ENCODE data around the gene ASCL1. TPM values are rescaled to one million over a fixed set of nuclear protein-coding genes. Genes with fewer than 3 reads are reported as not detected.

ASCL1 gene
- total and polyA plus RNA-seq, 2 donors (not counting 1 experiment from before 2014, with no cell fraction given): not detected

- no peak overlapping the region for H2AFZ ChIP-seq (ENCODE audit: low read length)
- H3K36me3 ChIP-seq (ENCODE audit: control insufficient read depth, insufficient read depth, low read length): no peaks in the 10 kb centered on the region
- no peak overlapping the region for H3K9ac ChIP-seq (ENCODE audit: insufficient read depth, low read length)
- no peaks in the 10 kb centered on the region for H4K20me1 ChIP-seq (ENCODE audit: control insufficient read depth, extremely low read depth, insufficient read depth, low read length)
- H3K27ac ChIP-seq (ENCODE audit: insufficient read depth, low read length): no peak overlapping the region
- no peak overlapping the region for H3K4me2 ChIP-seq (ENCODE audit: extremely low read depth, insufficient read depth, low read length)
- no peak for DNase-seq (ENCODE audit: low read depth in 2 of 2)
- no peaks in the 10 kb centered on the region for H3K27me3 ChIP-seq (ENCODE audit: control insufficient read depth, insufficient read depth, low read length)
- no peak for TF ChIP-seq EZH2 (IDR thresholded peaks at IDR 0.05; ENCODE audit: low read length, missing control alignments)
- no peak for TF ChIP-seq CTCF (conservative IDR thresholded peaks at IDR 0.05 in 1 of 2, IDR thresholded peaks at IDR 0.05 in 1 of 2; ENCODE audit: low read depth in 1 of 2, low read length in 2 of 2)
- no peak overlapping the region for H3K4me3 ChIP-seq (replicated peaks in 1 of 4; ENCODE audit: control extremely low read depth in 1 of 4, insufficient read depth in 1 of 4, low read depth in 3 of 4, low read length in 4 of 4)
- H3K79me2 ChIP-seq (ENCODE audit: control insufficient read depth, insufficient read depth, low read length): no peaks in the 10 kb centered on the region
- H3K4me1 ChIP-seq (ENCODE audit: control insufficient read depth, extremely low read depth, insufficient read depth, low read length): no peaks in the 10 kb centered on the region
- no peaks in the 10 kb centered on the region for H3K9me3 ChIP-seq (ENCODE audit: control insufficient read depth, insufficient read depth, low read depth, low read length)
Measured at GRCh38 chr12:102976609-102977280, 19.3 kb downstream of the ASCL1 start.

- H4K20me1 ChIP-seq (ENCODE audit: control insufficient read depth, extremely low read depth, insufficient read depth, low read length): no peaks in the 10 kb centered on the region
- no peaks in the 10 kb centered on the region for H3K9me3 ChIP-seq (ENCODE audit: control insufficient read depth, insufficient read depth, low read depth, low read length)
- H3K4me1 ChIP-seq (ENCODE audit: control insufficient read depth, extremely low read depth, insufficient read depth, low read length): no peaks in the 10 kb centered on the region
- no peak for TF ChIP-seq CTCF (conservative IDR thresholded peaks at IDR 0.05 in 1 of 2, IDR thresholded peaks at IDR 0.05 in 1 of 2; ENCODE audit: low read depth in 1 of 2, low read length in 2 of 2)
- no peak for TF ChIP-seq EZH2 (IDR thresholded peaks at IDR 0.05; ENCODE audit: low read length, missing control alignments)
- DNase-seq (ENCODE audit: low read depth in 2 of 2): no peak
- H3K4me2 ChIP-seq (ENCODE audit: extremely low read depth, insufficient read depth, low read length): no peak overlapping the region
- H3K9ac ChIP-seq (ENCODE audit: insufficient read depth, low read length): no peak overlapping the region
- H3K27me3 ChIP-seq (ENCODE audit: control insufficient read depth, insufficient read depth, low read length): no peaks in the 10 kb centered on the region
- no peaks in the 10 kb centered on the region for H3K36me3 ChIP-seq (ENCODE audit: control insufficient read depth, insufficient read depth, low read length)
- no peak overlapping the region for H3K4me3 ChIP-seq (replicated peaks in 1 of 4; ENCODE audit: control extremely low read depth in 1 of 4, insufficient read depth in 1 of 4, low read depth in 3 of 4, low read length in 4 of 4)
- no peak overlapping the region for H2AFZ ChIP-seq (ENCODE audit: low read length)
- no peak overlapping the region for H3K27ac ChIP-seq (ENCODE audit: insufficient read depth, low read length)
- no peaks in the 10 kb centered on the region for H3K79me2 ChIP-seq (ENCODE audit: control insufficient read depth, insufficient read depth, low read length)
Measured at GRCh38 chr12:102977945-102978706, 20.7 kb downstream of the ASCL1 start.

GRCh38 chr12:102980350-102980749 is 22.9 kb downstream of the ASCL1 start:
- TF ChIP-seq CTCF (conservative IDR thresholded peaks at IDR 0.05 in 1 of 2, IDR thresholded peaks at IDR 0.05 in 1 of 2; ENCODE audit: low read depth in 1 of 2, low read length in 2 of 2): no peak

More at GRCh38 chr12:102980350-102980749, 22.9 kb downstream of the ASCL1 start:
- Histone ChIP-seq H3K36me3 (ENCODE audit: control insufficient read depth, insufficient read depth, low read length) (no peaks in the 10 kb centered on the region), H3K9me3 (ENCODE audit: control insufficient read depth, insufficient read depth, low read depth, low read length) (no peaks in the 10 kb centered on the region), H3K4me2 (ENCODE audit: extremely low read depth, insufficient read depth, low read length) (no peak overlapping the region), H3K4me3 (replicated peaks in 1 of 4; ENCODE audit: control extremely low read depth in 1 of 4, insufficient read depth in 1 of 4, low read depth in 3 of 4, low read length in 4 of 4) (no peak overlapping the region), H3K4me1 (ENCODE audit: control insufficient read depth, extremely low read depth, insufficient read depth, low read length) (no peaks in the 10 kb centered on the region), H2AFZ (ENCODE audit: low read length) (no peak overlapping the region), H3K27ac (ENCODE audit: insufficient read depth, low read length) (no peak overlapping the region), H3K9ac (ENCODE audit: insufficient read depth, low read length) (no peak overlapping the region), H3K27me3 (ENCODE audit: control insufficient read depth, insufficient read depth, low read length) (no peaks in the 10 kb centered on the region), H3K79me2 (ENCODE audit: control insufficient read depth, insufficient read depth, low read length) (no peaks in the 10 kb centered on the region), H4K20me1 (ENCODE audit: control insufficient read depth, extremely low read depth, insufficient read depth, low read length) (no peaks in the 10 kb centered on the region)
- no peak for DNase-seq (ENCODE audit: low read depth in 2 of 2)

Data from fibroblast of lung (primary cell).